ENCODE data around the gene VASN. TPM values are rescaled to one million over a fixed set of nuclear protein-coding genes. Genes with fewer than 3 reads are reported as not detected.

Gene VASN
- total RNA-seq, 1 experiment from 2014 or later: 18.1 TPM

- TF ChIP-seq CTCF (IDR thresholded peaks at IDR 0.05; ENCODE audit: unreplicated experiment): peak; percentile 81
- Mint-ChIP-seq H3K27ac (ENCODE audit: unreplicated experiment) (no peak overlapping the region), H3K9me3 (ENCODE audit: low read depth, unreplicated experiment) (no peaks in the 10 kb centered on the region), H3K4me3 (ENCODE audit: low read depth, unreplicated experiment) (peak overlapping the region; percentile 68), H3K36me3 (ENCODE audit: insufficient read depth, unreplicated experiment) (peaks cover 24% of the 10 kb centered on the region), H3K4me1 (ENCODE audit: low read depth, unreplicated experiment) (peaks cover 8% of the 10 kb centered on the region), H3K27me3 (ENCODE audit: unreplicated experiment) (no peaks in the 10 kb centered on the region)
- CTCF ChIA-PET: interaction anchor here (0.6 to 6.3 kb wide), 21 partner anchors 11 to 359 kb away, joined by 3 to 89 read pairs (median 6); partner anchors contain the start of genes GLIS2 and TFAP4
- no TSS peak for BruUV-seq (replicated peaks)
- intact Hi-C loops (cut with micrococcal nuclease; ENCODE audit: unreplicated experiment): no loop called here
- peak; percentile 90 for DNase-seq
These were observed 43.4 kb upstream of the VASN start for GRCh38 chr16:4328046-4328781.

- CTCF ChIA-PET: interaction anchor here (0.6 to 6.3 kb wide), 16 partner anchors 12 to 360 kb away, joined by 3 to 89 read pairs (median 8); partner anchors contain the start of genes GLIS2 and TFAP4
- H3K4me1 Mint-ChIP-seq (ENCODE audit: low read depth, unreplicated experiment): peaks cover 8% of the 10 kb centered on the region
- no peak for TF ChIP-seq CTCF (IDR thresholded peaks at IDR 0.05; ENCODE audit: unreplicated experiment)
- no peak overlapping the region for H3K27ac Mint-ChIP-seq (ENCODE audit: unreplicated experiment)
- BruUV-seq (replicated peaks): no TSS peak
- H3K27me3 Mint-ChIP-seq (ENCODE audit: unreplicated experiment): no peaks in the 10 kb centered on the region
- no peak for DNase-seq
- H3K4me3 Mint-ChIP-seq (ENCODE audit: low read depth, unreplicated experiment): peak overlapping the region; percentile 68
- peaks cover 24% of the 10 kb centered on the region for H3K36me3 Mint-ChIP-seq (ENCODE audit: insufficient read depth, unreplicated experiment)
- intact Hi-C loops (cut with micrococcal nuclease; ENCODE audit: unreplicated experiment): no loop called here
- no peaks in the 10 kb centered on the region for H3K9me3 Mint-ChIP-seq (ENCODE audit: low read depth, unreplicated experiment)
These were observed 42.6 kb upstream of the VASN start for GRCh38 chr16:4328782-4329775.

- intact Hi-C loops (cut with micrococcal nuclease; ENCODE audit: unreplicated experiment): loop anchor here (1.0 kb wide), 2 partner anchors 42 to 130 kb away; no protein-coding TSS in a partner anchor
- Mint-ChIP-seq H3K27ac (ENCODE audit: unreplicated experiment) (no peak overlapping the region), H3K4me1 (ENCODE audit: low read depth, unreplicated experiment) (peaks cover 8% of the 10 kb centered on the region), H3K4me3 (ENCODE audit: low read depth, unreplicated experiment) (no peak overlapping the region), H3K9me3 (ENCODE audit: low read depth, unreplicated experiment) (no peaks in the 10 kb centered on the region), H3K36me3 (ENCODE audit: insufficient read depth, unreplicated experiment) (peaks cover 34% of the 10 kb centered on the region), H3K27me3 (ENCODE audit: unreplicated experiment) (no peaks in the 10 kb centered on the region)
- peak; percentile 96 for DNase-seq
- TF ChIP-seq CTCF (IDR thresholded peaks at IDR 0.05; ENCODE audit: unreplicated experiment): peak; percentile 99
- no TSS peak for BruUV-seq (replicated peaks)
- CTCF ChIA-PET: interaction anchor here (0.6 to 6.3 kb wide), 12 partner anchors 13 to 347 kb away, joined by 3 to 89 read pairs (median 4); partner anchors contain the start of gene TFAP4
These were observed 41.3 kb upstream of the VASN start for GRCh38 chr16:4330277-4330874.

- CTCF ChIA-PET: interaction anchor here (1.0 to 6.3 kb wide), 3 partner anchors 38 to 349 kb away, joined by 3 to 89 read pairs (median 7); no protein-coding TSS in a partner anchor
- no peak overlapping the region for H3K27ac Mint-ChIP-seq (ENCODE audit: unreplicated experiment)
- H3K9me3 Mint-ChIP-seq (ENCODE audit: low read depth, unreplicated experiment): no peaks in the 10 kb centered on the region
- no peak for TF ChIP-seq CTCF (IDR thresholded peaks at IDR 0.05; ENCODE audit: unreplicated experiment)
- no TSS peak for BruUV-seq (replicated peaks)
- peaks cover 8% of the 10 kb centered on the region for H3K4me1 Mint-ChIP-seq (ENCODE audit: low read depth, unreplicated experiment)
- peaks cover 45% of the 10 kb centered on the region for H3K36me3 Mint-ChIP-seq (ENCODE audit: insufficient read depth, unreplicated experiment)
- intact Hi-C loops (cut with micrococcal nuclease; ENCODE audit: unreplicated experiment): no loop called here
- no peaks in the 10 kb centered on the region for H3K27me3 Mint-ChIP-seq (ENCODE audit: unreplicated experiment)
- H3K4me3 Mint-ChIP-seq (ENCODE audit: low read depth, unreplicated experiment): no peak overlapping the region
- DNase-seq: no peak
These were observed 39.6 kb upstream of the VASN start for GRCh38 chr16:4332083-4332482.

Data from Calu3 (cell line).